GM12878 (cell line): ENCODE results near the gene PRDM15. TPM values are rescaled to one million over a fixed set of nuclear protein-coding genes. Genes with fewer than 3 reads are reported as not detected.

Source experiments
- ATAC-seq: fragments of 200-7000 bp; cut with Tn5 transposase; 3 replicates; pipeline ENCODE4 v1.9.1; 2020; ENCODE audit warnings: mild to moderate bottlenecking, moderate library complexity
- BruUV-seq: library from RNA; stranded (reverse); fragments of 400-500 nt; replicated peaks from 2 replicates; lab custom pipeline; 2021; lab: Mats Ljungman, UMichigan
- CTCF ChIA-PET: fragments of 300-600 bp; sonication (Branson Sonifier 250); formaldehyde crosslinking; extraction: SDS; loops from one replicate; lab custom pipeline; 2021; ENCODE audit warnings: inconsistent platforms; lab: Yijun Ruan, JAX
- POLR2A ChIA-PET: fragments of 350-600 bp; formaldehyde crosslinking; extraction: SDS; loops from one replicate; lab custom pipeline; 2021; ENCODE audit warnings: inconsistent platforms; lab: Charles Lee
- RAD21 ChIA-PET: fragments of 300-600 bp; sonication (Branson Sonifier 250); formaldehyde crosslinking; loops from one replicate; lab custom pipeline; 2023; ENCODE audit warnings: antibody characterized with exemption; ENCODE audit not compliant: unreplicated experiment; lab: Charles Lee
- SMC1A ChIA-PET: fragments of 300-600 bp; sonication (Branson Sonifier 250); formaldehyde crosslinking; loops from one replicate; lab custom pipeline; 2023; ENCODE audit not compliant: unreplicated experiment, uncharacterized antibody; lab: Charles Lee
- DNase-seq: peaks from one replicate; pipeline ENCODE4 v3.0.0-alpha.2; 2011; ENCODE audit warnings: low read depth, low spot score
- FAIRE-seq: peaks from 3 replicates; lab custom pipeline; 2011; peaks lifted over from hg19 to GRCh38; lab: Jason Lieb, UNC
- H2AFZ ChIP-seq: 2 replicates; pipeline ENCODE4 v1.6.0; 2011; ENCODE audit warnings: low read depth, low read length, control low read depth; ENCODE audit not compliant: control insufficient read depth
- H3K27ac ChIP-seq: 2 replicates; pipeline ENCODE4 v1.5.1; 2011; ENCODE audit warnings: control low read depth; ENCODE audit not compliant: control insufficient read depth, insufficient read depth
- H3K27me3 ChIP-seq, 2 experiments: replicated peaks in 1 of 2; 2 replicates each; pipeline versions ENCODE4 v1.6.0 to v1.6.1; 2011; ENCODE audit warnings: low read length in 1 of 2; ENCODE audit not compliant: control insufficient read depth in 2 of 2, insufficient read depth in 2 of 2
- H3K36me3 ChIP-seq, 2 experiments: 2 replicates each; pipeline ENCODE4 v1.5.1; 2011; ENCODE audit warnings: low read length in 1 of 2; ENCODE audit not compliant: control insufficient read depth in 2 of 2, insufficient read depth in 2 of 2
- H3K4me1 ChIP-seq: 2 replicates; pipeline ENCODE4 v1.6.1; 2011; ENCODE audit warnings: mild to moderate bottlenecking, low read length, moderate library complexity, mixed read lengths; ENCODE audit not compliant: control insufficient read depth, insufficient read depth
- H3K4me2 ChIP-seq: 2 replicates; pipeline ENCODE4 v1.6.0; 2011; ENCODE audit warnings: control low read depth; ENCODE audit not compliant: control insufficient read depth, insufficient read depth
- H3K4me3 ChIP-seq: fragments of 200-600 bp; sonication (generic); 2 replicates; pipeline ENCODE4 v1.5.1; 2016
- H3K79me2 ChIP-seq: 2 replicates; pipeline ENCODE4 v1.6.0; 2011; ENCODE audit warnings: low read length; ENCODE audit not compliant: control insufficient read depth, insufficient read depth
- H3K9ac ChIP-seq: 2 replicates; pipeline ENCODE4 v1.8.0; 2011; ENCODE audit warnings: low read length, control low read depth, mixed read lengths; ENCODE audit not compliant: control insufficient read depth, insufficient read depth
- H3K9me3 ChIP-seq: replicated peaks from 3 replicates; pipeline ENCODE4 v1.5.1; 2011; ENCODE audit warnings: mild to moderate bottlenecking, low read length; ENCODE audit not compliant: control insufficient read depth, insufficient read depth
- H4K20me1 ChIP-seq: 2 replicates; pipeline ENCODE4 v1.6.0; 2011; ENCODE audit not compliant: control insufficient read depth, insufficient read depth
- ETV6 ChIP-seq, 2 experiments: fragments of 450-650 bp in 1 of 2; IDR thresholded peaks in 1 of 2; conservative IDR thresholded peaks in 1 of 2; 2 replicates each; pipeline ENCODE4 v1.6.1; 2014; ENCODE audit warnings: antibody characterized with exemption in 1 of 2, borderline replicate concordance in 1 of 2, low read depth in 1 of 2, mild to moderate bottlenecking in 1 of 2, moderate library complexity in 1 of 2
- MEF2A ChIP-seq: IDR thresholded peaks from 2 replicates; pipeline ENCODE4 v1.6.1; 2011; ENCODE audit warnings: low read depth, mild to moderate bottlenecking, low read length, moderate library complexity; ENCODE audit not compliant: insufficient read depth
- RCOR1 ChIP-seq: conservative IDR thresholded peaks from 2 replicates; pipeline ENCODE4 v1.6.1; 2012; ENCODE audit warnings: low read depth, low read length, improper control_type of control experiment
- SPI1 ChIP-seq: IDR thresholded peaks from 2 replicates; pipeline ENCODE4 v1.6.1; 2011; ENCODE audit warnings: low read depth, mild to moderate bottlenecking, low read length, moderate library complexity, borderline replicate concordance; ENCODE audit not compliant: insufficient read depth
- SREBF1 ChIP-seq: IDR thresholded peaks from 2 replicates; pipeline ENCODE4 v1.6.1; 2012; ENCODE audit warnings: mild to moderate bottlenecking, low read length
- ZSCAN29 ChIP-seq: fragments of 450-650 bp; IDR thresholded peaks from 2 replicates; pipeline ENCODE4 v1.6.1; 2017; ENCODE audit warnings: mild to moderate bottlenecking, moderate library complexity
- WGBS: methylation state at CpG from one replicate; pipeline ENCODE4 v1.1.6; 2016; ENCODE audit warnings: low lambda C conversion rate; ENCODE audit not compliant: insufficient replicate concordance, insufficient coverage; ENCODE audit errors: missing lambda C conversion rate; 5-methylcytosine and 5-hydroxymethylcytosine counted together
- in situ Hi-C: fragments of 300-500 bp; cut with MboI; formaldehyde crosslinking; loops from 9 replicates; pipeline ENCODE4 v1.14.3; 2018; ENCODE audit warnings: mixed read lengths
- intact Hi-C: fragments of 100-400 bp; cut with micrococcal nuclease; formaldehyde crosslinking; loops from one replicate; pipeline ENCODE4 v1.14.2; 2022; ENCODE audit not compliant: unreplicated experiment
- polyA plus RNA-seq, 11 experiments: library from polyadenylated mRNA; depleted of rRNA in 4 of 11; unstranded in 6 of 11; stranded (reverse) in 5 of 11; fragments of >200 nt; fragmentation: Nextera tagmentation in 4 of 11; fragmentation: Illumina TruSeq in 1 of 11; extraction: Ambion mirVana in 4 of 11; extraction: Trizol in 1 of 11; gene quantifications; 1 replicate in 1 of 11; 2 replicates in 10 of 11; pipeline versions ENCODE4 v1.2.1 to v1.2.3, GENCODE V29; 2011 to 2016; ENCODE audit warnings: inconsistent platforms in 2 of 11, missing spikeins in 2 of 11, low read depth in 1 of 11
- total RNA-seq, 4 experiments: library from RNA; depleted of rRNA in 3 of 4; stranded (reverse); fragments of >200 nt in 3 of 4; fragmentation: Illumina TruSeq in 1 of 4; extraction: Trizol in 1 of 4; gene quantifications; 2 replicates each; pipeline versions ENCODE4 v1.2.1 to v1.2.3, GENCODE V29; 2013 to 2021
- TF ChIP-seq, protein P1 (sequence below): IDR thresholded peaks from 2 replicates; pipeline ENCODE4 v1.6.1; 2011; ENCODE audit warnings: mild to moderate bottlenecking, low read depth, low read length, moderate library complexity; ENCODE audit not compliant: insufficient replicate concordance
- TF ChIP-seq, protein P2 (sequence below): fragments of 450-650 bp; formaldehyde crosslinking; IDR thresholded peaks from 2 replicates; pipeline ENCODE4 v1.5.0; 2022; ENCODE audit warnings: mild to moderate bottlenecking, missing genetic modification characterization
- TF ChIP-seq, protein P3 (sequence below): fragments of 450-650 bp; formaldehyde crosslinking; IDR thresholded peaks from 2 replicates; pipeline ENCODE4 v1.4.0; 2020; ENCODE audit warnings: mild to moderate bottlenecking, moderate library complexity
- TF ChIP-seq, protein P4 (sequence below): IDR thresholded peaks from 2 replicates; pipeline ENCODE4 v1.6.1; 2011; ENCODE audit warnings: borderline replicate concordance, low read depth, mild to moderate bottlenecking, moderate library complexity, mixed read lengths, low read length; ENCODE audit not compliant: insufficient read depth; ENCODE audit errors: extremely low read length
- TF ChIP-seq, protein P5 (sequence below): IDR thresholded peaks from 2 replicates; pipeline ENCODE4 v1.6.1; 2012; ENCODE audit warnings: low read depth, low read length, improper control_type of control experiment

Gene PRDM15
- total and polyA plus RNA-seq, 10 of the 15 experiments (the other 5 are each of a cell fraction or from before 2014, with no cell fraction given): 2.2 to 16.0 (median 8.6) TPM

DNA sequence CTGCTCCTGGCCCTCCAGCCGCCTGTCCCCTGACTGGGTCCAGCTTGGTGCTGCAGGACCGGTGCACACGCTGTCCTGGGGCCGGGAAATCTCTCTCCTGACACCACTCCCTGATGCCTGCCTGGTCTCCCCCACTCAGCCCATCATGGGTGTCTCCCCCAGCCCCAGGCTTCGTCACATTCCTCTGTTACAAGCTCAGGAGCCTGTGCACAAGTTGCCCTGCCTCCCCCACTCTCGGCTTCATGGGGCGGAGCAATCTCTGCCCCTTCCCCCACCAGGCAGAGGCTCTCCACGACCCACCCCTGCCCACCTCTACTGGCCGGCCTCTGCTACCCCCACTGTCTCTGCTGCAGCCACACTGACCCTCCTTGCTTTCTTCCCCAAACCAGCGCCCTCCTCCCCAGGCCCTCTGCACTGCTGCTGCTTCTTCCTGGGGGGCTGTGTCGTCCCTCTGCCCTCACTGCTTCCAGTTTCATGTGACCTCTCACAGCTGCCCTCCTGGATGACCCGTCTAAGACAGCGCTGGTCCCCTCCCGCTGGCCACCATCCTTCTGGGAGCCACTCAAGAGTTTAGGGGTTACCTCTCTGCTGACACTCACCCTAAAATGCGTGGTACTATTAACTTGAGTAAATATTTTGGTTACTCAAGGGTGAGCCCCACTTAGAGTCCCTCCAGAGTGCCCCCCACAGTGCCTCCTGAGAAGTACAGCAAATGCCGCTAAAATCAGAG lies 106.6 kb downstream of the PRDM15 start:
- in situ Hi-C loops: no loop called here
- H3K4me3 ChIP-seq: no peak overlapping the region
- peaks cover 7 to 19% of the 10 kb centered on the region in 2 experiments for H3K27me3 ChIP-seq
- FAIRE-seq (no peak), DNase-seq (no peak), ATAC-seq (no peak)
- POLR2A ChIA-PET: no interaction called here
- intact Hi-C loops: no loop called here
- no peaks in the 10 kb centered on the region for H3K36me3 ChIP-seq
- H4K20me1 ChIP-seq: no peaks in the 10 kb centered on the region
- H3K9me3 ChIP-seq: no peaks in the 10 kb centered on the region; the same call in 1 of the 3 replicates
- no peaks in the 10 kb centered on the region for H3K4me1 ChIP-seq
- SMC1A ChIA-PET: interaction anchor here (1.0 kb wide), 1 partner anchor 156 kb away, joined by 3 read pairs; no protein-coding TSS in a partner anchor
- H3K4me2 ChIP-seq: no peak overlapping the region
- no peaks in the 10 kb centered on the region for H3K79me2 ChIP-seq
- H2AFZ ChIP-seq: no peak overlapping the region
- H3K9ac ChIP-seq: no peak overlapping the region
- WGBS: 16% methylated on average over 16 of the region's 16 CpGs
- RAD21 ChIA-PET: no interaction called here
- no TSS peak for BruUV-seq
- CTCF ChIA-PET: no interaction called here
- H3K27ac ChIP-seq: no peak overlapping the region
- no peak for TF ChIP-seq ETV6 (conservative IDR thresholded peaks at IDR 0.05 in 1 of 2, IDR thresholded peaks at IDR 0.05 in 1 of 2; ENCODE audit: borderline replicate concordance in 1 of 2, low read depth in 1 of 2)
- TF ChIP-seq, protein P1, sequence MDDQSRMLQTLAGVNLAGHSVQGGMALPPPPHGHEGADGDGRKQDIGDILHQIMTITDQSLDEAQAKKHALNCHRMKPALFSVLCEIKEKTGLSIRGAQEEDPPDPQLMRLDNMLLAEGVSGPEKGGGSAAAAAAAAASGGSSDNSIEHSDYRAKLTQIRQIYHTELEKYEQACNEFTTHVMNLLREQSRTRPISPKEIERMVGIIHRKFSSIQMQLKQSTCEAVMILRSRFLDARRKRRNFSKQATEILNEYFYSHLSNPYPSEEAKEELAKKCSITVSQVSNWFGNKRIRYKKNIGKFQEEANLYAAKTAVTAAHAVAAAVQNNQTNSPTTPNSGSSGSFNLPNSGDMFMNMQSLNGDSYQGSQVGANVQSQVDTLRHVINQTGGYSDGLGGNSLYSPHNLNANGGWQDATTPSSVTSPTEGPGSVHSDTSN: no peak
- no peak for TF ChIP-seq SREBF1
- TF ChIP-seq, protein P2, sequence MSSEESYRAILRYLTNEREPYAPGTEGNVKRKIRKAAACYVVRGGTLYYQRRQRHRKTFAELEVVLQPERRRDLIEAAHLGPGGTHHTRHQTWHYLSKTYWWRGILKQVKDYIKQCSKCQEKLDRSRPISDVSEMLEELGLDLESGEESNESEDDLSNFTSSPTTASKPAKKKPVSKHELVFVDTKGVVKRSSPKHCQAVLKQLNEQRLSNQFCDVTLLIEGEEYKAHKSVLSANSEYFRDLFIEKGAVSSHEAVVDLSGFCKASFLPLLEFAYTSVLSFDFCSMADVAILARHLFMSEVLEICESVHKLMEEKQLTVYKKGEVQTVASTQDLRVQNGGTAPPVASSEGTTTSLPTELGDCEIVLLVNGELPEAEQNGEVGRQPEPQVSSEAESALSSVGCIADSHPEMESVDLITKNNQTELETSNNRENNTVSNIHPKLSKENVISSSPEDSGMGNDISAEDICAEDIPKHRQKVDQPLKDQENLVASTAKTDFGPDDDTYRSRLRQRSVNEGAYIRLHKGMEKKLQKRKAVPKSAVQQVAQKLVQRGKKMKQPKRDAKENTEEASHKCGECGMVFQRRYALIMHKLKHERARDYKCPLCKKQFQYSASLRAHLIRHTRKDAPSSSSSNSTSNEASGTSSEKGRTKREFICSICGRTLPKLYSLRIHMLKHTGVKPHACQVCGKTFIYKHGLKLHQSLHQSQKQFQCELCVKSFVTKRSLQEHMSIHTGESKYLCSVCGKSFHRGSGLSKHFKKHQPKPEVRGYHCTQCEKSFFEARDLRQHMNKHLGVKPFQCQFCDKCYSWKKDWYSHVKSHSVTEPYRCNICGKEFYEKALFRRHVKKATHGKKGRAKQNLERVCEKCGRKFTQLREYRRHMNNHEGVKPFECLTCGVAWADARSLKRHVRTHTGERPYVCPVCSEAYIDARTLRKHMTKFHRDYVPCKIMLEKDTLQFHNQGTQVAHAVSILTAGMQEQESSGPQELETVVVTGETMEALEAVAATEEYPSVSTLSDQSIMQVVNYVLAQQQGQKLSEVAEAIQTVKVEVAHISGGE (CRISPR knock-in tag): no peak
- TF ChIP-seq, protein P3, sequence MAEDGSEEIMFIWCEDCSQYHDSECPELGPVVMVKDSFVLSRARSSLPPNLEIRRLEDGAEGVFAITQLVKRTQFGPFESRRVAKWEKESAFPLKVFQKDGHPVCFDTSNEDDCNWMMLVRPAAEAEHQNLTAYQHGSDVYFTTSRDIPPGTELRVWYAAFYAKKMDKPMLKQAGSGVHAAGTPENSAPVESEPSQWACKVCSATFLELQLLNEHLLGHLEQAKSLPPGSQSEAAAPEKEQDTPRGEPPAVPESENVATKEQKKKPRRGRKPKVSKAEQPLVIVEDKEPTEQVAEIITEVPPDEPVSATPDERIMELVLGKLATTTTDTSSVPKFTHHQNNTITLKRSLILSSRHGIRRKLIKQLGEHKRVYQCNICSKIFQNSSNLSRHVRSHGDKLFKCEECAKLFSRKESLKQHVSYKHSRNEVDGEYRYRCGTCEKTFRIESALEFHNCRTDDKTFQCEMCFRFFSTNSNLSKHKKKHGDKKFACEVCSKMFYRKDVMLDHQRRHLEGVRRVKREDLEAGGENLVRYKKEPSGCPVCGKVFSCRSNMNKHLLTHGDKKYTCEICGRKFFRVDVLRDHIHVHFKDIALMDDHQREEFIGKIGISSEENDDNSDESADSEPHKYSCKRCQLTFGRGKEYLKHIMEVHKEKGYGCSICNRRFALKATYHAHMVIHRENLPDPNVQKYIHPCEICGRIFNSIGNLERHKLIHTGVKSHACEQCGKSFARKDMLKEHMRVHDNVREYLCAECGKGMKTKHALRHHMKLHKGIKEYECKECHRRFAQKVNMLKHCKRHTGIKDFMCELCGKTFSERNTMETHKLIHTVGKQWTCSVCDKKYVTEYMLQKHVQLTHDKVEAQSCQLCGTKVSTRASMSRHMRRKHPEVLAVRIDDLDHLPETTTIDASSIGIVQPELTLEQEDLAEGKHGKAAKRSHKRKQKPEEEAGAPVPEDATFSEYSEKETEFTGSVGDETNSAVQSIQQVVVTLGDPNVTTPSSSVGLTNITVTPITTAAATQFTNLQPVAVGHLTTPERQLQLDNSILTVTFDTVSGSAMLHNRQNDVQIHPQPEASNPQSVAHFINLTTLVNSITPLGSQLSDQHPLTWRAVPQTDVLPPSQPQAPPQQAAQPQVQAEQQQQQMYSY (CRISPR knock-in tag): no peak
- TF ChIP-seq SPI1: no peak
- no peak for TF ChIP-seq MEF2A
- TF ChIP-seq RCOR1: no peak
- TF ChIP-seq ZSCAN29: no peak
- TF ChIP-seq, protein P4, sequence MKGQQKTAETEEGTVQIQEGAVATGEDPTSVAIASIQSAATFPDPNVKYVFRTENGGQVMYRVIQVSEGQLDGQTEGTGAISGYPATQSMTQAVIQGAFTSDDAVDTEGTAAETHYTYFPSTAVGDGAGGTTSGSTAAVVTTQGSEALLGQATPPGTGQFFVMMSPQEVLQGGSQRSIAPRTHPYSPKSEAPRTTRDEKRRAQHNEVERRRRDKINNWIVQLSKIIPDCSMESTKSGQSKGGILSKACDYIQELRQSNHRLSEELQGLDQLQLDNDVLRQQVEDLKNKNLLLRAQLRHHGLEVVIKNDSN: no peak
- TF ChIP-seq, protein P5, sequence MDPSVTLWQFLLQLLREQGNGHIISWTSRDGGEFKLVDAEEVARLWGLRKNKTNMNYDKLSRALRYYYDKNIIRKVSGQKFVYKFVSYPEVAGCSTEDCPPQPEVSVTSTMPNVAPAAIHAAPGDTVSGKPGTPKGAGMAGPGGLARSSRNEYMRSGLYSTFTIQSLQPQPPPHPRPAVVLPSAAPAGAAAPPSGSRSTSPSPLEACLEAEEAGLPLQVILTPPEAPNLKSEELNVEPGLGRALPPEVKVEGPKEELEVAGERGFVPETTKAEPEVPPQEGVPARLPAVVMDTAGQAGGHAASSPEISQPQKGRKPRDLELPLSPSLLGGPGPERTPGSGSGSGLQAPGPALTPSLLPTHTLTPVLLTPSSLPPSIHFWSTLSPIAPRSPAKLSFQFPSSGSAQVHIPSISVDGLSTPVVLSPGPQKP: no peak
